GM18517 (cell line): Measurements from ENCODE around the gene GCC1.
"Not testable (repeated sequence)": the region's sequence is repeated elsewhere in the genome, so short reads cannot be mapped to it uniquely, and the experiment has no call there.

Experiments used
- ATAC-seq: cut with Tn5 transposase; IDR thresholded peaks from one replicate; pipeline ENCODE4 v1.9.1; 2021; ENCODE audit warnings: mild to moderate bottlenecking, moderate library complexity; ENCODE audit not compliant: unreplicated experiment

GCC1 gene

GRCh38 chr7:127591189-127591588, 5.8 kb upstream of the GCC1 start:
- ATAC-seq, result no peak

GRCh38 chr7:127589896-127590295, 4.5 kb upstream of the GCC1 start:
- ATAC-seq, result no peak

- peak; percentile 7 for ATAC-seq
Observed at GRCh38 chr7:127588697-127589482, 3.5 kb upstream of the GCC1 start.

- ATAC-seq, result peak; percentile 61
Observed at GRCh38 chr7:127588019-127588696, 2.8 kb upstream of the GCC1 start, which contains the start of gene ARF5. ARF5 (plus strand) TSS chr7:127588411; CDS start chr7:127588499, 88 bp downstream.

GRCh38 chr7:127587663-127588018, 2.2 kb upstream of the GCC1 start:
- no peak for ATAC-seq

- ATAC-seq, result no peak
Observed at GRCh38 chr7:127586346-127586745, 950 bp upstream of the GCC1 start.

GRCh38 chr7:127584648-127585043, 750 bp downstream of the GCC1 start:
- no peak for ATAC-seq

- no peak for ATAC-seq
Observed at GRCh38 chr7:127582361-127582760, 3.0 kb downstream of the GCC1 start.

GRCh38 chr7:127581716-127582115, 3.7 kb downstream of the GCC1 start:
- ATAC-seq, result no peak

GRCh38 chr7:127580612-127581011, 4.8 kb downstream of the GCC1 start:
- no peak for ATAC-seq

- ATAC-seq, result no peak
Observed at GRCh38 chr7:127578711-127579275, 6.6 kb downstream of the GCC1 start.

GRCh38 chr7:127578036-127578684, 7.2 kb downstream of the GCC1 start:
- ATAC-seq, result no peak

- no peak for ATAC-seq
Observed at GRCh38 chr7:127571741-127572505, 13.5 kb downstream of the GCC1 start.

- ATAC-seq, result not testable (repeated sequence)
Observed at GRCh38 chr7:127568034-127568433, 17.4 kb downstream of the GCC1 start.

GRCh38 chr7:127566242-127566641, 19.2 kb downstream of the GCC1 start:
- ATAC-seq, result no peak

- no peak for ATAC-seq
Observed at GRCh38 chr7:127557803-127558202, 27.6 kb downstream of the GCC1 start.

- no peak for ATAC-seq
Observed at GRCh38 chr7:127556404-127556803, 29.0 kb downstream of the GCC1 start.

GRCh38 chr7:127551941-127552340, 33.5 kb downstream of the GCC1 start:
- no peak for ATAC-seq

GRCh38 chr7:127550247-127550646, 35.1 kb downstream of the GCC1 start:
- ATAC-seq, result no peak

GRCh38 chr7:127546313-127546712, 39.1 kb downstream of the GCC1 start:
- no peak for ATAC-seq

- ATAC-seq, result no peak
Observed at GRCh38 chr7:127541548-127541947, 43.8 kb downstream of the GCC1 start.
